ENCODE results near the gene VIM. TPM values are rescaled to one million over a fixed set of nuclear protein-coding genes. Genes with fewer than 3 reads are reported as not detected.

The VIM gene
- total and polyA plus RNA-seq, 2 donors from 2014 or later = 403 to 1,044 TPM

GRCh38 chr10:17202999-17203398, 25.0 kb upstream of the VIM start:
- intact Hi-C loops (cut with DNase I) = no loop called here
- TF ChIP-seq, protein P1, sequence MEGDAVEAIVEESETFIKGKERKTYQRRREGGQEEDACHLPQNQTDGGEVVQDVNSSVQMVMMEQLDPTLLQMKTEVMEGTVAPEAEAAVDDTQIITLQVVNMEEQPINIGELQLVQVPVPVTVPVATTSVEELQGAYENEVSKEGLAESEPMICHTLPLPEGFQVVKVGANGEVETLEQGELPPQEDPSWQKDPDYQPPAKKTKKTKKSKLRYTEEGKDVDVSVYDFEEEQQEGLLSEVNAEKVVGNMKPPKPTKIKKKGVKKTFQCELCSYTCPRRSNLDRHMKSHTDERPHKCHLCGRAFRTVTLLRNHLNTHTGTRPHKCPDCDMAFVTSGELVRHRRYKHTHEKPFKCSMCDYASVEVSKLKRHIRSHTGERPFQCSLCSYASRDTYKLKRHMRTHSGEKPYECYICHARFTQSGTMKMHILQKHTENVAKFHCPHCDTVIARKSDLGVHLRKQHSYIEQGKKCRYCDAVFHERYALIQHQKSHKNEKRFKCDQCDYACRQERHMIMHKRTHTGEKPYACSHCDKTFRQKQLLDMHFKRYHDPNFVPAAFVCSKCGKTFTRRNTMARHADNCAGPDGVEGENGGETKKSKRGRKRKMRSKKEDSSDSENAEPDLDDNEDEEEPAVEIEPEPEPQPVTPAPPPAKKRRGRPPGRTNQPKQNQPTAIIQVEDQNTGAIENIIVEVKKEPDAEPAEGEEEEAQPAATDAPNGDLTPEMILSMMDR (IDR thresholded peaks at IDR 0.05; ENCODE audit: borderline replicate concordance, extremely low read depth, insufficient read depth) = no peak
- no peak for FAIRE-seq

DNA sequence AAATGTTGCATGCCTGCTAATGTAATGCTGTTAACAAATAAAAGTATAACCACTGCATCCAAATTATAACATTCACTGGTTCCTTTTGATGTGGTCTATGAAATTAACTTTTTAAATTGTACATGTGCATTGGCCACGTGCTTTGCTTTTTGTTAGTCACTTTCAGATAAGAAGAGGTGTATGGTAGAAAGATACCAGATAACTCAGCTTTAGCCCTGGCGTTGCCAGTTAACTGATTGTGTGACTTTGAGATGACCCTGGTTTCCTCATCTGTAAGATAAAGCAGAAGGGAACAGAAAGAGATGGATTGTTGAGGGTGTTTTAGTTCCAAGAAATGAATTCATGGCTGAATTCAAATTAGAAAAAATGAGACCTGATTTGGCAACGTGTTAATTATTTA, 24.6 kb upstream of the VIM start:
- no peak for FAIRE-seq
- H3K36me3 ChIP-seq (ENCODE audit: control insufficient read depth in 2 of 3, insufficient read depth in 3 of 3, low read length in 3 of 3) = no peaks in the 10 kb centered on the region
- H3K27me3 ChIP-seq (ENCODE audit: control insufficient read depth, insufficient read depth, low read length) = no peaks in the 10 kb centered on the region
- intact Hi-C loops (cut with DNase I) = no loop called here
- H3K9ac ChIP-seq (ENCODE audit: low read length in 3 of 3) = no peak overlapping the region
- H3K4me3 ChIP-seq (ENCODE audit: low read length in 3 of 3) = no peak overlapping the region
- H3K4me1 ChIP-seq (ENCODE audit: control insufficient read depth in 2 of 3, insufficient read depth in 2 of 3, low read depth in 1 of 3, low read length in 3 of 3) = peaks cover 3 to 13% (median 5%) of the 10 kb centered on the region in 3 donors
- no peak for DNase-seq
- H3K9me3 ChIP-seq (ENCODE audit: control insufficient read depth in 2 of 3, insufficient read depth in 1 of 3, low read length in 3 of 3) = no peaks in the 10 kb centered on the region
- H3K27ac ChIP-seq (ENCODE audit: low read depth in 2 of 2, low read length in 2 of 2) = no peak overlapping the region
- TF ChIP-seq, protein P1 (IDR thresholded peaks at IDR 0.05; ENCODE audit: borderline replicate concordance, extremely low read depth, insufficient read depth) = no peak

More at GRCh38 chr10:17202999-17203398, 25.0 kb upstream of the VIM start:
- Histone ChIP-seq H3K36me3 (ENCODE audit: control insufficient read depth in 2 of 3, insufficient read depth in 3 of 3, low read length in 3 of 3) (no peaks in the 10 kb centered on the region), H3K4me1 (ENCODE audit: control insufficient read depth in 2 of 3, insufficient read depth in 2 of 3, low read depth in 1 of 3, low read length in 3 of 3) (peaks cover 3 to 11% (median 5%) of the 10 kb centered on the region in 3 donors), H3K27ac (ENCODE audit: low read depth in 2 of 2, low read length in 2 of 2) (no peak overlapping the region), H3K9me3 (ENCODE audit: control insufficient read depth in 2 of 3, insufficient read depth in 1 of 3, low read length in 3 of 3) (no peaks in the 10 kb centered on the region), H3K9ac (ENCODE audit: low read length in 3 of 3) (no peak overlapping the region), H3K4me3 (ENCODE audit: low read length in 3 of 3) (no peak overlapping the region), H3K27me3 (ENCODE audit: control insufficient read depth, insufficient read depth, low read length) (no peaks in the 10 kb centered on the region)
- DNase-seq = peak in 2 of 5 donors; percentile 36 to 61

DNA sequence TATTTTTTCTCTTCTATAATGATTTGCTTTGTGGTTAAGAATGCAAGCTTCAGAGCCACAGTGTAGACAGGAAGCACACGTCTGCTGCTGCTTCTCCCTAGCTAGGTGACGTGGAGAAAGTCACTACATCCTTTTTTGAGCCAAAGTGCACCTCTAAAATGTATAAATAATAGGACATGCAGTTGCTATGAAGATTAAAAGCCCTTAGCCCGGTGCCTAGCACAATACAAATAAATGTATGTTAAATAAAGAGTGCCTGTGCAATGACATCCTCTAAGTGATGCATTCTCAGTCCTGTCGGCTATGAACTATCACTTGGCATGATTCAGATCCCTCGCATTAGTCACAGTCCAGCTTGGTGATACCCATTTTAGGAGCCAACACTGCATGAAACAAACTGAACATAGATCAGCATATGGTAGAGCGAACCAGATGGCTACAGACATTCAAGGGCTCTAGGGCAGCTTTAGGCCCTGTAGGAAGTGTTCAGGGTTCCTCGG, 21.8 kb upstream of the VIM start:
- FAIRE-seq (no peak), DNase-seq (no peak)
- Histone ChIP-seq H3K9me3 (ENCODE audit: control insufficient read depth in 2 of 3, insufficient read depth in 1 of 3, low read length in 3 of 3) (no peaks in the 10 kb centered on the region), H3K27ac (ENCODE audit: low read depth in 2 of 2, low read length in 2 of 2) (no peak overlapping the region), H3K4me3 (ENCODE audit: low read length in 3 of 3) (no peak overlapping the region), H3K27me3 (ENCODE audit: control insufficient read depth, insufficient read depth, low read length) (no peaks in the 10 kb centered on the region), H3K9ac (ENCODE audit: low read length in 3 of 3) (no peak overlapping the region), H3K36me3 (ENCODE audit: control insufficient read depth in 2 of 3, insufficient read depth in 3 of 3, low read length in 3 of 3) (no peaks in the 10 kb centered on the region), H3K4me1 (ENCODE audit: control insufficient read depth in 2 of 3, insufficient read depth in 2 of 3, low read depth in 1 of 3, low read length in 3 of 3) (peaks cover 0 to 10% (median 5%) of the 10 kb centered on the region in 3 donors)
- intact Hi-C loops (cut with DNase I) = no loop called here
- TF ChIP-seq, protein P1 (IDR thresholded peaks at IDR 0.05; ENCODE audit: borderline replicate concordance, extremely low read depth, insufficient read depth) = no peak

GRCh38 chr10:17208476-17208875, 19.6 kb upstream of the VIM start:
- H3K27ac ChIP-seq (ENCODE audit: low read depth in 2 of 2, low read length in 2 of 2) = no peak overlapping the region
- TF ChIP-seq, protein P1 (IDR thresholded peaks at IDR 0.05; ENCODE audit: borderline replicate concordance, extremely low read depth, insufficient read depth) = no peak
- DNase-seq (no peak), FAIRE-seq (no peak)
- no peak overlapping the region for H3K4me3 ChIP-seq (ENCODE audit: low read length in 3 of 3)
- H3K36me3 ChIP-seq (ENCODE audit: control insufficient read depth in 2 of 3, insufficient read depth in 3 of 3, low read length in 3 of 3) = no peaks in the 10 kb centered on the region
- H3K9ac ChIP-seq (ENCODE audit: low read length in 3 of 3) = no peak overlapping the region
- no peaks in the 10 kb centered on the region for H3K9me3 ChIP-seq (ENCODE audit: control insufficient read depth in 2 of 3, insufficient read depth in 1 of 3, low read length in 3 of 3)
- peaks cover 0 to 4% (median 0%) of the 10 kb centered on the region in 3 donors for H3K4me1 ChIP-seq (ENCODE audit: control insufficient read depth in 2 of 3, insufficient read depth in 2 of 3, low read depth in 1 of 3, low read length in 3 of 3)
- no peaks in the 10 kb centered on the region for H3K27me3 ChIP-seq (ENCODE audit: control insufficient read depth, insufficient read depth, low read length)
- intact Hi-C loops (cut with DNase I) = no loop called here
